Sigmoid colon (tissue), 4 donors: ENCODE measurements around the gene LTBR.

Source experiments
- POLR2A ChIP-seq, 2 donors: fragments of 450-650 bp; IDR thresholded peaks; one replicate each; pipeline ENCODE4 v1.6.1; 2016; ENCODE audit warnings: antibody characterized with exemption in 2 of 2, mild to moderate bottlenecking in 2 of 2, moderate library complexity in 2 of 2
- POLR2AphosphoS5 ChIP-seq, 4 donors: sonication (generic); formaldehyde crosslinking; IDR thresholded peaks; one replicate each; pipeline ENCODE4 v1.6.1; 2017; ENCODE audit warnings: antibody characterized with exemption in 4 of 4
- TF ChIP-seq, protein P1 (sequence below), 4 experiments: fragments of 450-650 bp in 3 of 4; fragments of 200-600 bp in 1 of 4; IDR thresholded peaks; one replicate each; pipeline ENCODE4 v1.5.1; 2016 to 2019; ENCODE audit warnings: antibody characterized with exemption in 4 of 4, mild to moderate bottlenecking in 3 of 4, moderate library complexity in 2 of 4

DNA sequence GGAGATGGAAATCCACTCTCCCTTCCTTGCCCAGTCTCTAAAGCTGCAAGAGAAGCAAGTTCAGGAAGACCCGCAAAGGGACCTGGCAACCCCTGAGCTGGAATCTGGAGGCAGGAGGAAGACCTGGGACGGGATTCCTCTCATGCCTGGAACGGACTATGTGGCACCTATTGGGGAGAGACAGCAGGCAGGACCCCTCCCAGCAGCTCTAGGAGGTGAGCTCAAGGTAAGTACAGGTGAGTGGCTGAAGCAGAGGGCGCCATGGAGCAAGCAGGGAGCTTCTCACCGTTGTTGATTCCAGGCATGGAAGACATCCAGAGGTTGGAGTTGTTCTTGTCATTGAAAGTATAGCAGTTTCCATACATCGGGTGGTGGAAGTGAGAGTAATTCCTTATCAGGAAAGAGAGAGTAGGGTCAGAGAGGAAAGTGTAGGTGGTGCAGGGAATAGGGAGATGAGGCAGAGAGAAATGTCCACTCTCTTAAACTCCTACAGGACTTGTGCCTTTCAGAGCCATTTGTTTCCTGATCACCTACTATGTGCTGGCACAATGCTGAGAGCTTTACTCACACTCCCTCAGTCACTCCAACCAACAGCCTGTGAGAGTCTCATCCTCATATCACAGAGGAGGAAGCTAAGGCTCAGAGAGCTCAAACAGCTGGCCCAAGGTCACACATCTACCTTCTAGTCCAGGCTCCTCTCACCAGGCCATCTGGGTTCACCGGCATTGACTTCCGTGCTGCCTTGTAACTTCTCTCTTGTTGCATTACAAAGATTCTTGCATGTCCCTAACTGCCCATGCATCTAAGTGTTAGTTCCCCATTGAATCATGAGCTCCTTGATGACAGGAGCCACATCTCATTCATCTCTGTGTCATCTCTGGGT, 28.2 kb upstream of the LTBR start:
- TF ChIP-seq POLR2A (IDR thresholded peaks at IDR 0.05) (no peak), POLR2AphosphoS5 (IDR thresholded peaks at IDR 0.05) (no peak)
- TF ChIP-seq, protein P1, sequence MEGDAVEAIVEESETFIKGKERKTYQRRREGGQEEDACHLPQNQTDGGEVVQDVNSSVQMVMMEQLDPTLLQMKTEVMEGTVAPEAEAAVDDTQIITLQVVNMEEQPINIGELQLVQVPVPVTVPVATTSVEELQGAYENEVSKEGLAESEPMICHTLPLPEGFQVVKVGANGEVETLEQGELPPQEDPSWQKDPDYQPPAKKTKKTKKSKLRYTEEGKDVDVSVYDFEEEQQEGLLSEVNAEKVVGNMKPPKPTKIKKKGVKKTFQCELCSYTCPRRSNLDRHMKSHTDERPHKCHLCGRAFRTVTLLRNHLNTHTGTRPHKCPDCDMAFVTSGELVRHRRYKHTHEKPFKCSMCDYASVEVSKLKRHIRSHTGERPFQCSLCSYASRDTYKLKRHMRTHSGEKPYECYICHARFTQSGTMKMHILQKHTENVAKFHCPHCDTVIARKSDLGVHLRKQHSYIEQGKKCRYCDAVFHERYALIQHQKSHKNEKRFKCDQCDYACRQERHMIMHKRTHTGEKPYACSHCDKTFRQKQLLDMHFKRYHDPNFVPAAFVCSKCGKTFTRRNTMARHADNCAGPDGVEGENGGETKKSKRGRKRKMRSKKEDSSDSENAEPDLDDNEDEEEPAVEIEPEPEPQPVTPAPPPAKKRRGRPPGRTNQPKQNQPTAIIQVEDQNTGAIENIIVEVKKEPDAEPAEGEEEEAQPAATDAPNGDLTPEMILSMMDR (IDR thresholded peaks at IDR 0.05), result no peak
